ENCODE data around the gene RPL22. TPM values are rescaled to one million over a fixed set of nuclear protein-coding genes. Genes with fewer than 3 reads are reported as not detected.

RPL22 gene
- total and polyA plus RNA-seq, 2 of the 13 experiments (the other 11 are each of a cell fraction or from before 2014, with no cell fraction given): 214 to 545 TPM

DNA sequence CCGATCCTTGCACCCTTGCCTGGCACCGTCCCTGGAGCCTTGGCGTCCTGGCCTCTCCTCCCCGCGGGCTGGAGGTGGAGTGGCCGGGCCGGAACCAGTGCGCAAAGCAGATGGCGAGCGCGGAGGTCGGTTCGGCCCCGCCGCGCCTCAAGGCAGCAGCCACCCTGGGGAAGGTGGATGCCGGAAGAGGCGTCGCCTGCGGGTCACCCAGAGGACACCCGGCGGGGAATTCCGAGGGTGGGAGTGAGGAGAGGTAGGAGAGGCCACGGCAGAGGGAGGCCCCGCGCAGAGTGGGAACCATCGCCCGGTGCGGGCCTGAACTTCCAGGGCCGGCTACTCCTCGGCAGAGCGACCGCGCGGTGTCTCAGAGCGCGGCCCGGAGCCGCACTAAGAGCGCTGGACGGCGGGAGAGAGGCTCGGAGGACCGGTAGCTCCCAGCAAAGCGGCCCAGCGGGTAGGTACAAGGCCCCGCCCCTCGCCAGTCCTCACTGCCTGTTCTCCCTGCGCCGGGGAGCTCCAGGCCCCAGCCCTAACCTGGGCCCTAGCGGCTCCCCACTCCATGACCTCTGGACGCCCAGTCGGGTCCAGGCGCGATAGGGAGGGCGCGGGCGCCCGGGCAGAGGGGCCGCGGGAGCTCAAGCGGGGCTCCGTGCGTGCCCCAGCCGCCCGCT lies 6.6 kb upstream of the RPL22 start, which contains the start of gene RNF207 (continued):
- TF ChIP-seq, protein P1, sequence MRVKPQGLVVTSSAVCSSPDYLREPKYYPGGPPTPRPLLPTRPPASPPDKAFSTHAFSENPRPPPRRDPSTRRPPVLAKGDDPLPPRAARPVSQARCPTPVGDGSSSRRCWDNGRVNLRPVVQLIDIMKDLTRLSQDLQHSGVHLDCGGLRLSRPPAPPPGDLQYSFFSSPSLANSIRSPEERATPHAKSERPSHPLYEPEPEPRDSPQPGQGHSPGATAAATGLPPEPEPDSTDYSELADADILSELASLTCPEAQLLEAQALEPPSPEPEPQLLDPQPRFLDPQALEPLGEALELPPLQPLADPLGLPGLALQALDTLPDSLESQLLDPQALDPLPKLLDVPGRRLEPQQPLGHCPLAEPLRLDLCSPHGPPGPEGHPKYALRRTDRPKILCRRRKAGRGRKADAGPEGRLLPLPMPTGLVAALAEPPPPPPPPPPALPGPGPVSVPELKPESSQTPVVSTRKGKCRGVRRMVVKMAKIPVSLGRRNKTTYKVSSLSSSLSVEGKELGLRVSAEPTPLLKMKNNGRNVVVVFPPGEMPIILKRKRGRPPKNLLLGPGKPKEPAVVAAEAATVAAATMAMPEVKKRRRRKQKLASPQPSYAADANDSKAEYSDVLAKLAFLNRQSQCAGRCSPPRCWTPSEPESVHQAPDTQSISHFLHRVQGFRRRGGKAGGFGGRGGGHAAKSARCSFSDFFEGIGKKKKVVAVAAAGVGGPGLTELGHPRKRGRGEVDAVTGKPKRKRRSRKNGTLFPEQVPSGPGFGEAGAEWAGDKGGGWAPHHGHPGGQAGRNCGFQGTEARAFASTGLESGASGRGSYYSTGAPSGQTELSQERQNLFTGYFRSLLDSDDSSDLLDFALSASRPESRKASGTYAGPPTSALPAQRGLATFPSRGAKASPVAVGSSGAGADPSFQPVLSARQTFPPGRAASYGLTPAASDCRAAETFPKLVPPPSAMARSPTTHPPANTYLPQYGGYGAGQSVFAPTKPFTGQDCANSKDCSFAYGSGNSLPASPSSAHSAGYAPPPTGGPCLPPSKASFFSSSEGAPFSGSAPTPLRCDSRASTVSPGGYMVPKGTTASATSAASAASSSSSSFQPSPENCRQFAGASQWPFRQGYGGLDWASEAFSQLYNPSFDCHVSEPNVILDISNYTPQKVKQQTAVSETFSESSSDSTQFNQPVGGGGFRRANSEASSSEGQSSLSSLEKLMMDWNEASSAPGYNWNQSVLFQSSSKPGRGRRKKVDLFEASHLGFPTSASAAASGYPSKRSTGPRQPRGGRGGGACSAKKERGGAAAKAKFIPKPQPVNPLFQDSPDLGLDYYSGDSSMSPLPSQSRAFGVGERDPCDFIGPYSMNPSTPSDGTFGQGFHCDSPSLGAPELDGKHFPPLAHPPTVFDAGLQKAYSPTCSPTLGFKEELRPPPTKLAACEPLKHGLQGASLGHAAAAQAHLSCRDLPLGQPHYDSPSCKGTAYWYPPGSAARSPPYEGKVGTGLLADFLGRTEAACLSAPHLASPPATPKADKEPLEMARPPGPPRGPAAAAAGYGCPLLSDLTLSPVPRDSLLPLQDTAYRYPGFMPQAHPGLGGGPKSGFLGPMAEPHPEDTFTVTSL (CRISPR knock-in tag; IDR thresholded peaks at IDR 0.05; ENCODE audit: borderline replicate concordance): no peak
- TF ChIP-seq KLF12 (CRISPR knock-in tag; IDR thresholded peaks at IDR 0.05; ENCODE audit: borderline replicate concordance) (peak; percentile 86), NCOA1 (CRISPR knock-in tag; IDR thresholded peaks at IDR 0.05) (peak; percentile 83), ZNF746 (CRISPR knock-in tag; IDR thresholded peaks at IDR 0.05) (no peak; the same call in 1 of the 2 replicates), NONO (IDR thresholded peaks at IDR 0.05) (no peak), NONO (CRISPR knock-in tag; conservative IDR thresholded peaks at IDR 0.05) (peak; percentile 62; the same call in 1 of the 2 replicates), ZFYVE20 (CRISPR knock-in tag; IDR thresholded peaks at IDR 0.05; ENCODE audit: borderline replicate concordance, low read depth) (0 out of 2 replicates have a peak, but pooled peaks have one; percentile 55), ZNF451 (CRISPR knock-in tag; IDR thresholded peaks at IDR 0.05) (no peak; the same call in 1 of the 2 replicates), NFIC (IDR thresholded peaks at IDR 0.05; ENCODE audit: low read length) (no peak), RAD51 (IDR thresholded peaks at IDR 0.05; ENCODE audit: borderline replicate concordance) (no peak), HNRNPLL (IDR thresholded peaks at IDR 0.05; ENCODE audit: low read depth, low read length, poor library complexity, severe bottlenecking) (peak; percentile 59), SNAI1 (CRISPR knock-in tag; IDR thresholded peaks at IDR 0.05; ENCODE audit: borderline replicate concordance) (peak; percentile 82; the same call in 1 of the 2 replicates), SMC3 (IDR thresholded peaks at IDR 0.05; ENCODE audit: low read length) (no peak), GABPB1 (CRISPR knock-in tag; IDR thresholded peaks at IDR 0.05) (peak; percentile 92), TAF15 (IDR thresholded peaks at IDR 0.05; ENCODE audit: low read depth, low read length, poor library complexity, severe bottlenecking) (no peak), CREM (IDR thresholded peaks at IDR 0.05) (no peak), CREM (CRISPR knock-in tag; IDR thresholded peaks at IDR 0.05) (no peak)
- TF ChIP-seq, protein P2, sequence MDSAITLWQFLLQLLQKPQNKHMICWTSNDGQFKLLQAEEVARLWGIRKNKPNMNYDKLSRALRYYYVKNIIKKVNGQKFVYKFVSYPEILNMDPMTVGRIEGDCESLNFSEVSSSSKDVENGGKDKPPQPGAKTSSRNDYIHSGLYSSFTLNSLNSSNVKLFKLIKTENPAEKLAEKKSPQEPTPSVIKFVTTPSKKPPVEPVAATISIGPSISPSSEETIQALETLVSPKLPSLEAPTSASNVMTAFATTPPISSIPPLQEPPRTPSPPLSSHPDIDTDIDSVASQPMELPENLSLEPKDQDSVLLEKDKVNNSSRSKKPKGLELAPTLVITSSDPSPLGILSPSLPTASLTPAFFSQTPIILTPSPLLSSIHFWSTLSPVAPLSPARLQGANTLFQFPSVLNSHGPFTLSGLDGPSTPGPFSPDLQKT (CRISPR knock-in tag; IDR thresholded peaks at IDR 0.05; ENCODE audit: borderline replicate concordance): no peak
- TF ChIP-seq, protein P3, sequence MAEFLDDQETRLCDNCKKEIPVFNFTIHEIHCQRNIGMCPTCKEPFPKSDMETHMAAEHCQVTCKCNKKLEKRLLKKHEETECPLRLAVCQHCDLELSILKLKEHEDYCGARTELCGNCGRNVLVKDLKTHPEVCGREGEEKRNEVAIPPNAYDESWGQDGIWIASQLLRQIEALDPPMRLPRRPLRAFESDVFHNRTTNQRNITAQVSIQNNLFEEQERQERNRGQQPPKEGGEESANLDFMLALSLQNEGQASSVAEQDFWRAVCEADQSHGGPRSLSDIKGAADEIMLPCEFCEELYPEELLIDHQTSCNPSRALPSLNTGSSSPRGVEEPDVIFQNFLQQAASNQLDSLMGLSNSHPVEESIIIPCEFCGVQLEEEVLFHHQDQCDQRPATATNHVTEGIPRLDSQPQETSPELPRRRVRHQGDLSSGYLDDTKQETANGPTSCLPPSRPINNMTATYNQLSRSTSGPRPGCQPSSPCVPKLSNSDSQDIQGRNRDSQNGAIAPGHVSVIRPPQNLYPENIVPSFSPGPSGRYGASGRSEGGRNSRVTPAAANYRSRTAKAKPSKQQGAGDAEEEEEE (CRISPR knock-in tag; IDR thresholded peaks at IDR 0.05; ENCODE audit: borderline replicate concordance): peak; percentile 67; the same call in 1 of the 2 replicates
- TF ChIP-seq, protein P4, sequence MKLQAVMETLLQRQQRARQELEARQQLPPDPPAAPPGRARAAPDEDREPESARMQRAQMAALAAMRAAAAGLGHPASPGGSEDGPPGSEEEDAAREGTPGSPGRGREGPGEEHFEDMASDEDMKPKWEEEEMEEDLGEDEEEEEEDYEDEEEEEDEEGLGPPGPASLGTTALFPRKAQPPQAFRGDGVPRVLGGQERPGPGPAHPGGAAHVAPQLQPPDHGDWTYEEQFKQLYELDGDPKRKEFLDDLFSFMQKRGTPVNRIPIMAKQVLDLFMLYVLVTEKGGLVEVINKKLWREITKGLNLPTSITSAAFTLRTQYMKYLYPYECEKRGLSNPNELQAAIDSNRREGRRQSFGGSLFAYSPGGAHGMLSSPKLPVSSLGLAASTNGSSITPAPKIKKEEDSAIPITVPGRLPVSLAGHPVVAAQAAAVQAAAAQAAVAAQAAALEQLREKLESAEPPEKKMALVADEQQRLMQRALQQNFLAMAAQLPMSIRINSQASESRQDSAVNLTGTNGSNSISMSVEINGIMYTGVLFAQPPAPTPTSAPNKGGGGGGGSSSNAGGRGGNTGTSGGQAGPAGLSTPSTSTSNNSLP (IDR thresholded peaks at IDR 0.05; ENCODE audit: low read depth, low read length): no peak
